HL-60/S4 treated with phorbol 12-myristate 13-acetate at 8.2 ng/mL for 4 days and 3 days (cell line): ENCODE data around the gene ARHGAP10.

Source experiments
- in situ Hi-C: fragments of 300-500 bp; cut with MboI; formaldehyde crosslinking; loops from 2 replicates; pipeline ENCODE4 v1.15.0; 2022; ENCODE audit warnings: low sequenced_read_pairs

The ARHGAP10 gene

GRCh38 chr4:148021686-148022085 is 289.8 kb downstream of the ARHGAP10 start:
- in situ Hi-C loops = no loop called here

- in situ Hi-C loops = no loop called here
These were observed 291.1 kb downstream of the ARHGAP10 start for GRCh38 chr4:148022975-148023374.

GRCh38 chr4:148023512-148024181 is 291.8 kb downstream of the ARHGAP10 start:
- in situ Hi-C loops = no loop called here

GRCh38 chr4:148025981-148026380 is 294.1 kb downstream of the ARHGAP10 start:
- in situ Hi-C loops = no loop called here

GRCh38 chr4:148027201-148027600 is 295.3 kb downstream of the ARHGAP10 start:
- in situ Hi-C loops = no loop called here

- in situ Hi-C loops = no loop called here
These were observed 297.9 kb downstream of the ARHGAP10 start for GRCh38 chr4:148029781-148030180.

GRCh38 chr4:148030193-148030873 is 298.4 kb downstream of the ARHGAP10 start:
- in situ Hi-C loops = no loop called here

GRCh38 chr4:148034813-148035212 is 302.9 kb downstream of the ARHGAP10 start:
- in situ Hi-C loops = no loop called here

GRCh38 chr4:148041606-148042329 is 309.9 kb downstream of the ARHGAP10 start:
- in situ Hi-C loops = no loop called here

- in situ Hi-C loops = no loop called here
These were observed 312.4 kb downstream of the ARHGAP10 start for GRCh38 chr4:148044089-148044911.

GRCh38 chr4:148044912-148045352 is 313.0 kb downstream of the ARHGAP10 start:
- in situ Hi-C loops = no loop called here

- in situ Hi-C loops = no loop called here
These were observed 316.7 kb downstream of the ARHGAP10 start for GRCh38 chr4:148048598-148048997.

GRCh38 chr4:148051403-148051802 is 319.5 kb downstream of the ARHGAP10 start:
- in situ Hi-C loops = no loop called here

GRCh38 chr4:148052448-148052847 is 320.6 kb downstream of the ARHGAP10 start:
- in situ Hi-C loops = no loop called here

GRCh38 chr4:148053298-148054003 is 321.6 kb downstream of the ARHGAP10 start:
- in situ Hi-C loops = no loop called here

- in situ Hi-C loops = no loop called here
These were observed 322.4 kb downstream of the ARHGAP10 start for GRCh38 chr4:148054275-148054674.

GRCh38 chr4:148055844-148056243 is 324.0 kb downstream of the ARHGAP10 start:
- in situ Hi-C loops = no loop called here

- in situ Hi-C loops = no loop called here
These were observed 325.0 kb downstream of the ARHGAP10 start for GRCh38 chr4:148056879-148057278.

GRCh38 chr4:148057516-148057915 is 325.6 kb downstream of the ARHGAP10 start:
- in situ Hi-C loops = no loop called here
